OCI-LY1 (cell line): Measurements from ENCODE around the gene ARHGAP21.
"Not testable (repeated sequence)": the region's sequence is repeated elsewhere in the genome, so short reads cannot be mapped to it uniquely, and the experiment has no call there.

Experiments
- H2AFZ ChIP-seq: fragments of 200-600 bp; sonication (generic), shearing (Covaris generic); 2 replicates; pipeline ENCODE4 v1.6.0; 2014; ENCODE audit warnings: antibody characterized with exemption, mild to moderate bottlenecking, low read length
- H3F3A ChIP-seq: fragments of 200-600 bp; sonication (generic), shearing (Covaris generic); 2 replicates; pipeline ENCODE4 v1.6.0; 2014; ENCODE audit warnings: mild to moderate bottlenecking, antibody characterized with exemption, low read length, moderate library complexity; ENCODE audit not compliant: insufficient read depth
- H3K27ac ChIP-seq: fragments of 200-600 bp; sonication (generic); 2 replicates; pipeline ENCODE4 v1.5.1; 2014; ENCODE audit warnings: low read length, mixed run types, mild to moderate bottlenecking, low read depth; ENCODE audit not compliant: poor library complexity, severe bottlenecking
- H3K27me3 ChIP-seq: fragments of 200-600 bp; sonication (generic); 2 replicates; pipeline ENCODE4 v1.6.0; 2014; ENCODE audit warnings: antibody characterized with exemption, mild to moderate bottlenecking, low read length, moderate library complexity; ENCODE audit not compliant: insufficient read depth
- H3K36me3 ChIP-seq: fragments of 200-600 bp; sonication (generic); 2 replicates; pipeline ENCODE4 v1.6.1; 2014; ENCODE audit warnings: mild to moderate bottlenecking, antibody characterized with exemption, low read length, moderate library complexity, mixed read lengths; ENCODE audit not compliant: insufficient read depth
- H3K4me1 ChIP-seq: fragments of 200-600 bp; sonication (generic); 2 replicates; pipeline ENCODE4 v1.5.1; 2014; ENCODE audit warnings: mild to moderate bottlenecking, low read length, moderate library complexity; ENCODE audit not compliant: insufficient read depth, severe bottlenecking
- H3K4me2 ChIP-seq: fragments of 200-600 bp; sonication (generic), shearing (Covaris generic); 2 replicates; pipeline ENCODE4 v1.6.1; 2014; ENCODE audit warnings: low read length
- H3K4me3 ChIP-seq: fragments of 200-600 bp; sonication (generic); 2 replicates; pipeline ENCODE4 v1.5.1; 2014; ENCODE audit warnings: low read length, low read depth, mild to moderate bottlenecking, mixed read lengths; ENCODE audit not compliant: poor library complexity, severe bottlenecking
- H3K79me2 ChIP-seq: fragments of 200-600 bp; shearing (Covaris generic); 2 replicates; pipeline ENCODE4 v1.6.1; 2016; ENCODE audit warnings: mixed run types, low read length, mixed read lengths; ENCODE audit not compliant: insufficient read depth
- H3K9ac ChIP-seq: fragments of 200-600 bp; sonication (generic), shearing (Covaris generic); 2 replicates; pipeline ENCODE4 v1.6.1; 2014; ENCODE audit warnings: mild to moderate bottlenecking, low read length, mixed read lengths
- H3K9me2 ChIP-seq: fragments of 200-600 bp; sonication (generic), shearing (Covaris generic); 2 replicates; pipeline ENCODE4 v1.6.1; 2014; ENCODE audit warnings: low read depth, mild to moderate bottlenecking, low read length, mixed read lengths
- H3K9me3 ChIP-seq: fragments of 200-600 bp; shearing (Covaris generic); 2 replicates; pipeline ENCODE4 v1.6.1; 2014; ENCODE audit warnings: low read length, mixed read lengths
- H4K20me1 ChIP-seq: fragments of 200-600 bp; sonication (generic), shearing (Covaris generic); 2 replicates; pipeline ENCODE4 v1.6.0; 2016; ENCODE audit warnings: mild to moderate bottlenecking, low read length; ENCODE audit not compliant: insufficient read depth
- CTCF ChIP-seq: fragments of 200-600 bp; sonication (generic), shearing (Covaris generic); IDR thresholded peaks from 2 replicates; pipeline ENCODE4 v1.5.1; 2017; ENCODE audit warnings: mild to moderate bottlenecking, antibody characterized with exemption, low read length, moderate library complexity, mixed read lengths
- EZH2 ChIP-seq: fragments of 200-600 bp; sonication (generic), shearing (Covaris generic); IDR thresholded peaks from 2 replicates; pipeline ENCODE4 v1.8.0; 2017; ENCODE audit warnings: borderline replicate concordance, mixed run types, mild to moderate bottlenecking, antibody characterized with exemption, low read length, moderate library complexity, mixed read lengths

Gene ARHGAP21

DNA sequence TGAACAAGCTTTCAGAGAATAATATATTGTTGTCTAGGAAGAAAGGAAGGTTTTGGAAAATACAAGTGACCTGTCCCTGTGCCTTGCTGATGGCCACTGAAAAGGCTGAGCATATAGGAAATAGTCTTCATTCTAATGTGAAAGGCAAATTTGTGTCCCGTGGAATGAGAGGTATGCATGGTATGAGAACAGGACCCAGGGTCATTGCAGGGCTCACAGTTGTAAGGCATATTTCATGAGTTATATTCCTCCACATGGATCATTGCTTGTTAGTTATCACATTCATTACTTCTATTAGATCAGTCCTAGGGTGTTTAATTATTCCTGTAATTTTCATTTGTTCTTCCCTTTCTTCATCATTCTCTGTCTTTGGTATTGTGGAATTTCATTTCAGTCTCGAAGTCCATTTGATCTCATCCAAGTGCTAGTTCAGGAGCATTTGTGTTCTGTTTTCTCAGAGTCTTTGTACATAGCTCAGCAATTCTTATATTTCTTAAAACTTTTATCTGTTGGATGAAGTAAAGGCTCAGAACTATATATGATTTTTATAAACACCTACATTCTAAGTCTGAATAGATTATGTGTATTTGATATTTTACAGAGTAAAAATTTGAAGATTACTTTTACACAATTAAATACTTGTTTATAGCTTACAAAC lies 39.4 kb upstream of the ARHGAP21 start:
- Histone ChIP-seq H3K36me3 (no peaks in the 10 kb centered on the region), H2AFZ (no peak overlapping the region), H3K9me3 (no peaks in the 10 kb centered on the region), H3K4me1 (no peaks in the 10 kb centered on the region), H3K4me3 (no peak overlapping the region), H3K79me2 (no peaks in the 10 kb centered on the region), H3K9ac (no peak overlapping the region), H3K27me3 (no peaks in the 10 kb centered on the region), H3K27ac (no peak overlapping the region), H4K20me1 (no peaks in the 10 kb centered on the region), H3F3A (no peaks in the 10 kb centered on the region), H3K9me2 (no peaks in the 10 kb centered on the region), H3K4me2 (no peak overlapping the region)
- TF ChIP-seq CTCF (no peak), EZH2 (no peak)

GRCh38 chr10:24762161-24762924 lies 38.7 kb upstream of the ARHGAP21 start:
- Histone ChIP-seq H3K4me3 (no peak overlapping the region), H3K27ac (no peak overlapping the region), H2AFZ (no peak overlapping the region), H3K4me2 (no peak overlapping the region), H3K79me2 (no peaks in the 10 kb centered on the region), H3K9me2 (no peaks in the 10 kb centered on the region), H3K9me3 (no peaks in the 10 kb centered on the region), H3F3A (no peaks in the 10 kb centered on the region), H3K36me3 (no peaks in the 10 kb centered on the region), H3K27me3 (no peaks in the 10 kb centered on the region), H3K4me1 (no peaks in the 10 kb centered on the region), H4K20me1 (no peaks in the 10 kb centered on the region), H3K9ac (no peak overlapping the region)
- no peak for TF ChIP-seq CTCF

DNA sequence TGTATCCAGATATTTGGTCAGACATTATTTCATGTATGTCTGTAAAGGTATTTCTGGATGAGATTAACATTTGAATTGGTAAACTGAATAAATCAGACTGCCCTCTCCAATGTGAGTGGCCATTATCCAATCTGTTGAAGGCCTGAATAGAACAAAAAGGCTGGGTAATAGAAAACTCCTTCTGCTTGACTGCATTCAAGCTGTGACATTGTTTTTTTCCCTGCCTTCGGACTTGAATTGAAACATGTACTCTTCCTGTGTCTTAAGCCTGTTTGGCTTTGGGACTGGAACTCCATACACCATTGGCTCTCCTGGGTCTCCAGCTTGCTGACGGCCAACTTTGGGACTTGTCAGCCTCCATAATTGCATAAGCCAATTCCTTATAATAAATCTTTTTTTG lies 36.0 kb upstream of the ARHGAP21 start:
- H3K27me3 ChIP-seq, result no peaks in the 10 kb centered on the region
- H4K20me1 ChIP-seq, result no peaks in the 10 kb centered on the region
- H3K4me3 ChIP-seq, result no peak overlapping the region
- H2AFZ ChIP-seq, result no peak overlapping the region
- H3K27ac ChIP-seq, result no peak overlapping the region
- H3K4me1 ChIP-seq, result no peaks in the 10 kb centered on the region
- H3K9me3 ChIP-seq, result no peaks in the 10 kb centered on the region
- no peak overlapping the region for H3K4me2 ChIP-seq
- no peaks in the 10 kb centered on the region for H3F3A ChIP-seq
- no peaks in the 10 kb centered on the region for H3K36me3 ChIP-seq
- H3K9ac ChIP-seq, result no peak overlapping the region
- no peaks in the 10 kb centered on the region for H3K79me2 ChIP-seq
- H3K9me2 ChIP-seq, result no peaks in the 10 kb centered on the region
- TF ChIP-seq EZH2 (no peak), CTCF (no peak)

DNA sequence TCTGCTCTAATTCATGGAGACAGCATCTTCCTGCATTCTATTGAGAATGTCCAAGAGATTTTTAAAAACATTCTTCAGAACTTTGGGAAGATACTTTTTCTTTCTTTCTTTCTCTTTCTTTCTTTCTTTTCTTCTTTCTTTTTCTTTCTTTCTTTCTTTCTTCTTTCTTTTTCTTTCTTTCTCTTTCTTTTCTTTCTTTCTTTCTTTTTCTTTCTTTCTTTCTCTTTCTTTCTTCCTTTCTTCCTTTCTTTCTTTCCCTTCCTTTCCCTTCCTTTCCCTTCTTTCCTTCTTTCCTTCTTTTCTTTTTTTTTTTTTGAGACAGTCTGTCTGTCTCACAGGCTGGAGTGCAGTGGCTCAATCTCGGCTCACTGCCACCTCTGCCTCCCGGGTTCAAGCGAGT lies 34.6 kb upstream of the ARHGAP21 start:
- not testable (repeated sequence) for H3K27ac ChIP-seq, H3K4me1 ChIP-seq, H3K36me3 ChIP-seq, H3K9me2 ChIP-seq, H4K20me1 ChIP-seq, H3K9ac ChIP-seq, H3K4me3 ChIP-seq, H3F3A ChIP-seq, H3K79me2 ChIP-seq, H3K27me3 ChIP-seq, H2AFZ ChIP-seq, H3K4me2 ChIP-seq, H3K9me3 ChIP-seq
